HK-2 (cell line): ENCODE results near the gene RBM33.
"Not testable (repeated sequence)": the region's sequence is repeated elsewhere in the genome, so short reads cannot be mapped to it uniquely, and the experiment has no call there.

Experiments
- DNase-seq: peaks from one replicate; pipeline ENCODE4 v3.0.0-alpha.2; 2018; ENCODE audit not compliant: unreplicated experiment

The RBM33 gene

GRCh38 chr7:155665079-155665956, 20.9 kb downstream of the RBM33 start:
- DNase-seq, result no peak

GRCh38 chr7:155665957-155666287, 21.5 kb downstream of the RBM33 start:
- DNase-seq, result peak; percentile 17

DNA sequence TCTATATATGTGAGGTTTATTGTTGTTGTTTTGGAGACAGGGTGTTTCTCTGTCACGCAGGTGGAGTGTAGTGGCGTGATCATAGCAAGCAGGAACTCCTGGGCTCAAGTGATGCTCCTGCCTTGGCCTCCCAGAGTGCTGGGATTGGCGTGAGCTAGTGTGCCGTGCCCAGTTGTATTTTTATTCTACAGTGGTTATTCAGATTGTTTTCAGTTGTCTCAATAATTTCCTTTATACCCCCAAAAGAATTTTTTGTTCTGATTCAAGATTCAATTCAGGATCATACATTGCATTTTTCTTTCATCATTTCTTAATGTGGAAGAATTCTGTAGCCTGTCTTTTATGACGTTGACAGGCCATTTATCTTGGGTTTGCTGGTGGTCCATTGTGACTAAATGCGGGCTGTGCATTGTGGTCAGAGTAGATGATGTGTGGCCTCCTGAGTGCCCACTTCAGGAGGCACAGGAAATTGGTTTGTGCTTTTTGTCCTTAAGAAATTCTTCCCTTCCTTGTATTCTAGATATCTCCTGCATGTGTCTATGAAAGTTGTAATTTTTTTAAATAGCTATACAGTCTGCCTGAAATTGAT, 22.9 kb downstream of the RBM33 start:
- DNase-seq, result no peak

DNA sequence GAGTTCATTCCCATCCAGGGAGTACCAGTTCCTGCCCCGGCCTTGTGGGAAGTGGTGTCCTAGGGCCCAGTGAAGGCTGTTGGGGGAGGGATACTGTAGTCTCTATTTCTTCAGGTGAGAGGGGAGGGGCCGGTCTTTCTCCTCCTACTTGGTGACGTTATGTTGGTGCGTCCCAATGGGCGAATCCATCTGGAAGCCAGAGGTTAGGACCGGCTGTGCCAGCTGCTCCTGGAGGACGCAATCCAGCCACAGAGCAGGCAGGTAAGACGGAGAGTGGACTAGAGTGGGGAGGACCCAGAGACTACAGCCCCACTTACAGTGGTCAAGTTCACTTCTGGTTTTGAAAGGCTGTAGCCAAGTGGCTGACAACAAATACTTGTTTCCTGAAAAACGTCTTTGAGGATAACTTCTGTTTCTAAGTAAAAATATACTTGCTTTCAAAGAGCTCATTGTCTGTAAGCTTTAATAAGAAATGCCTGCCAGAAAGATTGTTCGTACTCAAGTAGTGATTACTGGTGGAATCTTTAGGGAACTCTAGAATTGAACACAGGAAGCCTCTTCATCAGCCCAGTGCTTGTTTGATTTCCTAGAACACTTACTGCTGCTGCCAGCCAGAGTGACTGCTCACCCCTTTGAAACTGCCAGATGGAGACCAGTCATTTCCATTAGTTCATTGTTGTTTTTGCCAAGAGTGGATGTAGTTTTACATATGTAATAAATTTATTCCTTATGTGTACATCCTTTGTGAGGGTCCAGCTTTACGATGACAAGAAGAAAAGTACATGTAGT, 25.4 kb downstream of the RBM33 start:
- no peak for DNase-seq

GRCh38 chr7:155670521-155670920, 26.1 kb downstream of the RBM33 start:
- no peak for DNase-seq

GRCh38 chr7:155674556-155674955, 30.1 kb downstream of the RBM33 start:
- no peak for DNase-seq

DNA sequence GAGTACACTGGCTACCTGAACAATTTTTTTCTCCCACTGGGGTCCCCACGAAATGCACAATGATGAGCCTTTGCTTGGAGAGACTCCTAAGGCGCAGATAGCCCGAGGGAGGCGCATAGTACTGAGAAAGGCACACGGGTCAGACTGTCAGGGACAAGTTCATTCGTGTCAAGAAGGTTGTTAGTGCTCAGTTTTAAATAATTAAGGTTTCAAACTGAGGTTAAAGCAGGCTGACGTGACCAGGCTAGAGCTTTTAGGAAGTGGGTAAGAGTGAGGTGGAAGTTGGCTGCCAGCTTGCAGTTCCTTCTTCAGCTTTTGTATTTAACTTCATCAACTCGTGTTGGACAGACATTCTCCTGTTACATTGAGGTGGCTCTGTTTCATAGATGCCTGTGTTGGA, 31.6 kb downstream of the RBM33 start:
- DNase-seq, result no peak

- no peak for DNase-seq
These were observed 33.2 kb downstream of the RBM33 start for GRCh38 chr7:155677688-155678087.

DNA sequence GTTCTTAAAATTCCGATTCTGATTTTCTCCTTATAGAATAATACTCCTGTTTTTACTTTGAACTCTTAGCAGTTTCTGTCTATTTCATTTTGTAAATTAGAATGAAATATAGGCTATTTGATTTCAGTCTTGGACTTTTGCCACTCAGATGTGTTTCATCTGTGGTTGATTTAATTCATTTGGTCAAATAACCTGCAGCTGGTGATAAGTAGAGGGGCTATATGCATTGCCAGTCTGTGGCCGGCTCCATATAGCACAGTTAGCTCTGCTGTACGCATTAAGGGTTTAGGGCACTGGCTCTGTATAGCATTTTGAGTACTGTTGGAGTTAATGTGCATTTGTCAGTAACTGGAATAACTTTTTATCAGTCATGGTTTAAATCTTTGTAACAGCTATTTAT, 35.7 kb downstream of the RBM33 start:
- no peak for DNase-seq

- DNase-seq, result no peak
These were observed 36.4 kb downstream of the RBM33 start for GRCh38 chr7:155680864-155681263.

DNA sequence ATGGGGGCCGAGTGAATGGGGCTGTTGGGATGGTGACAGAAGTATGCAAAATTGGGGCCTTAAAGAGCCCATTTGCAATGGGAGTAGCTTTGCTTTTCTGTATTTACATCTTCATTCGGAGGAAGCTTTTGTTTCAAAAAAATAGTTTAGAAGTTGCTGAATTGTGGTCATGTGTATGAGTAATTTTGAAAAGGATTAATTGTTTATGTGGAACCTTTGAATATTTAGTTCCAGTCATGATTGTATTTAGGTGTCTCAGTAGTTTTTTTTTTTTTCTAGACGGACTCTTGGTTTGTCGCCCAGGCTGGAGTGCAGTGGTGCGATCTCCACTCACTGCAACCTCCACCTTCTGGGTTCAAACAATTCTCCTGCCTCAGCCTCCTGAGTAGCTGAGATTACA, 37.2 kb downstream of the RBM33 start:
- no peak for DNase-seq

DNA sequence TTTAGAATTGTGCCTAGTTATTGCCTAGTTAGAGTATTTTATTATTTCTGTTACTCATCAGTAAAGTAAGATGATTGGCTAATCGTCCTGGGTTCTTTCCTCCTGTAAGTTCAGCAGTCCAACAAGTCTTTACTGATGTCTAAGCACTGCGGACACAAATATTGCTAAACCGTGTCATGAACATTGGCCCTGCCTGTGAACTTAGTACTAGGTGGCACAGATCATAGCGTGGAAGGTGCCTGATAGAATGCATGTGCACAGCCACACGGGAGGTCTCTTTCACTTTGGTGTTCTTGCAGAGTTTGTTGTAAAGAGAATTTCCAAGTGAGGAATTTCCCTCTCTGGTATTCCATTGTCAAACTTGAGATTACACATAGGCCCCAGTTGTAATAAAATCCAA, 38.0 kb downstream of the RBM33 start:
- DNase-seq, result no peak

- DNase-seq, result no peak
These were observed 38.6 kb downstream of the RBM33 start for GRCh38 chr7:155683098-155683497.

GRCh38 chr7:155683714-155684113, 39.3 kb downstream of the RBM33 start:
- DNase-seq, result no peak

GRCh38 chr7:155684543-155684942, 40.1 kb downstream of the RBM33 start:
- no peak for DNase-seq

- no peak for DNase-seq
These were observed 40.8 kb downstream of the RBM33 start for GRCh38 chr7:155685070-155685790.

DNA sequence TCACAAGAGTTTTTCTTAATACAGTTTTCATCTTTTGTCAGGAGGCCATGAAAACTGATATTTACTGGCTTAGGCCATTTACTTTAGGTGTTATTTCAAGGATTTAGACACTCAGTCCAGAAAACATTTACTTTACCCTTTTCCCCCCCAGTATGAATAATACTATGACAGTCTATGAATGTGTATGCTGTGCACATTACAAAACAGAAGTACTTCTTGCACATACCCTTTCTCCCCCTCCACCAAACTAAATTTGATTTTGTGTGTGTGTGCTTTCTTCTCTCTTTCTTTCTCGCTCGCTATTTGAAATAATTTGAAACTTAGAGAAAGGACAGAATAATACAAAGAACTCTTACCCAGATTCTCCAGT, 41.3 kb downstream of the RBM33 start:
- no peak for DNase-seq

DNA sequence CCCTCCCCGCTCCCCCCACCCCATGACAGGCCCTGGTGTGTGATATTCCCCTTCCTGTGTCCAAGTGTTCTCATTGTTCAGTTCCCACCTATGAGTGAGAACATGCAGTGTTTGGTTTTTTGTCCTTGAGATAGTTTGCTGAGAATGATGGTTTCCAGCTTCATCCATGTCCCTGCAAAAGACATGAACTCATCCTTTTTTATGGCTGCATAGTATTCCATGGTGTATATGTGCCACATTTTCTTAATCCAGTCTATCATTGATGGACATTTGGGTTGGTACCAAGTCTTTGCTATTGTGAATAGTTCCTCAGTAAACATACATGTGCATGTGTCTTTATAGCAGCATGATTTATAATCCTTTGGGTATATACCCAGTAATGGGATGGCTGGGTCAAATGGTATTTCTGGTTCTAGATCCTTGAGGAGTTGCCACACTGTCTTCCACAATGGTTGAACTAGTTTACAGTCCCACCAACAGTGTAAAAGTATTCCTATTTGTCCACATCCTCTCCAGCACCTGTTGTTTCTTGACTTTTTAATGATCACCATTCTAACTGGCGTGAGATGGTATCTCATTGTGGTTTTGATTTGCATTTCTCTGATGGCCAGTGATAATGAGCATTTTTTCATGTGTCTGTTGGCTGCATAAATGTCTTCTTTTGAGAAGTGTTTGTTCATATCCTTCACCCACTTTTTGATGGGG, 42.3 kb downstream of the RBM33 start:
- DNase-seq, result not testable (repeated sequence)

DNA sequence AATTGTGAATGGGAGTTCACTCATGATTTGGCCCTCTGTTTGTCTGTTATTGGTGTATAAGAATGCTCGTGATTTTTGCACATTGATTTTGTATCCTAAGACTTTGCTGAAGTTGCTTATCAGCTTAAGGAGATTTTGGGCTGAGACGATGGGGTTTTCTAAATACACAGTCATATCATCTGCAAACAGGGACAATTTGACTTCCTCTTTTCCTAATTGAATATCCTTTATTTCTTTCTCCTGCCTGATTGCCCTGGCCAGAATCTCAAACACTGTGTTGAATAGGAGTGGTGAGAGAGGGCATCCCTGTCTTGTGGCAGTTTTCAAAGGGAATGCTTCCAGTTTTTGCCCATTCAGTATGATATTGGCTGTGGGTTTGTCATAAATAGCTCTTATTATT, 43.8 kb downstream of the RBM33 start:
- DNase-seq, result not testable (repeated sequence)

GRCh38 chr7:155690655-155691054, 46.2 kb downstream of the RBM33 start:
- DNase-seq, result not testable (repeated sequence)

DNA sequence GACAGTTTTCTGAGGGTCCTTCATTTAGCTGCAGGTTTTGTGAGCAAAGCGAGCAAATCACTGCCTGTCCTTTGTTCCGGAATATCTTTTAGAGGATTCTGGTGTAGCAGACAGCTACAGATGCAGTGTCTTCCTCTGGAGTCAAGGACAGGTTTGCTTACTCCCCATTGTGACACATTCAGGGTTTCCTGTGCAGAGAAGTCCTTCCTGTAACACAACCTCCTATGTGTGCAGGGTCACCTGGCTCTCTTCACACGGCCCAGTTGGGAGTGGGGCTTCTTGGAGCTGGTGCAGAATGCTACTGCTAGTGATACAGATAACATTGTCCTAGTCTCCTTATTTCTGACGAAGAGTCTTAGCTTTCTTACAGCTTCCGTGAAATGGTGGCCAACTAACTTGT, 47.9 kb downstream of the RBM33 start:
- no peak for DNase-seq

- DNase-seq, result no peak
These were observed 49.4 kb downstream of the RBM33 start for GRCh38 chr7:155693826-155694225.
